GM19468 (cell line): Measurements from ENCODE around the gene COL19A1.

Experiments
- ATAC-seq: cut with Tn5 transposase; IDR thresholded peaks from one replicate; pipeline ENCODE4 v1.9.1; 2021; ENCODE audit warnings: mild to moderate bottlenecking, moderate library complexity, moderate number of reproducible peaks; ENCODE audit not compliant: unreplicated experiment; ENCODE audit errors: extremely low read depth

Gene COL19A1

DNA sequence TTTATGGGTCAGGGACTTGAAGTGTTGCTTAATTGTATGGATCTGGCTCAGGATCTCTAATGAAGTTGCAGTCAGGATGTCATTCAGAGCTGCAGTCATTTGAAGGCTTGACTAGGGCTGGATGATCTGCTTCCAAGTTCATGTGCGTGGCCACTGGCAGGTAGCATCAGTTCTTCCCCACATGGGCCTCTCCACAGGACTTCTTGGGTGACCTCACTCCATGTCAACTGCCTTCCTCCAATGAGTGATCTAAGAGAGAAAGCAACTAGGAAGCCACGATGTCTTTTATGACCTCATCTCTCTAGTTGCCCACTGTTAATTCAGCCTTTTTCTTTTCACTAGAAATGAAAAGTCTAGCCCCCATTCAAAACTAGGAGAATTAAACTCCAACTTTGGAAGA, 332.4 kb downstream of the COL19A1 start:
- no peak for ATAC-seq

DNA sequence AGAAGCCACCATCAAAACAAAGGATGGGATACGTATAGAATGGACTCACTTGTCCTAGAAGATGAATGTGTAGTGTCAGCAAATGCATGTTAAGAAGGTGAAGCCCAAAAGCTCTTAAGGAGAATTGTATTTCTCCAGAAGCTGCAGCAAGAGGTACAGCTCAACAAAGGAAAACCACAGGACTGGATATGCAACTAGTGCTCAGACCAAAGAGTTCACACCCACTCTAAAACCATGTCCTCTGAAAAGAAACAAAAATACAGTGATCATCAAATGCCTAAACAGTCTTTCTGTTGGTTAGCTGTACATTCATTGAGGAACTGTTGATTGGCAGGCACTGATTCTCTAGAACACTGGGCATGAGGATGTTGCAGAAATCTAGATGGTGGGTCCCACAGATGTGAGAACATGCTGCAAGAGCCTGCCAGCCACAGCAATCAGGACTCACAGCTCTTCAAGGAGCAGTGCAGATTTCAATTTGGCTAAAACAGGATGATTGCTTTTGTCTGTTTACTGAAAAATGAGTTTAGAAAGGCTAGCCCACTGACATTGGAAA, 342.0 kb downstream of the COL19A1 start:
- ATAC-seq: no peak

DNA sequence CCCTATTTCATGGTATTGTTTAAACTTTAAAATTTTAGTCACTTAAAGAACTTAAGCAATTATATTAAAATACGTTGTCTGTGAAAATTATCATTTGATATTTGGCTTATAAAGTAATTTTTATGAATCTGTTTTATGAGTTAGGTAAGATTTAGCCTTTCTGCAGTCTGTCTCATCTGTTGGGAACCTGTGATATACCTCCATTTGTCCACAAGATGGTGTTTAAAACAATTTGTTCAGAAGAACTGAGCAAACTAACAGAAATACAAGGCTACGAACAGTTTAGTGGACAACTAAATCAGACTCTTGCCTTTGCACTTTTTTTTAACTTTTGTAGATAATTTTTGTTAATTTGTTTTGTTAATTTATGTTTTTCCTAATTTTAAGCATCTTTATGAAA, 344.1 kb downstream of the COL19A1 start:
- no peak for ATAC-seq

DNA sequence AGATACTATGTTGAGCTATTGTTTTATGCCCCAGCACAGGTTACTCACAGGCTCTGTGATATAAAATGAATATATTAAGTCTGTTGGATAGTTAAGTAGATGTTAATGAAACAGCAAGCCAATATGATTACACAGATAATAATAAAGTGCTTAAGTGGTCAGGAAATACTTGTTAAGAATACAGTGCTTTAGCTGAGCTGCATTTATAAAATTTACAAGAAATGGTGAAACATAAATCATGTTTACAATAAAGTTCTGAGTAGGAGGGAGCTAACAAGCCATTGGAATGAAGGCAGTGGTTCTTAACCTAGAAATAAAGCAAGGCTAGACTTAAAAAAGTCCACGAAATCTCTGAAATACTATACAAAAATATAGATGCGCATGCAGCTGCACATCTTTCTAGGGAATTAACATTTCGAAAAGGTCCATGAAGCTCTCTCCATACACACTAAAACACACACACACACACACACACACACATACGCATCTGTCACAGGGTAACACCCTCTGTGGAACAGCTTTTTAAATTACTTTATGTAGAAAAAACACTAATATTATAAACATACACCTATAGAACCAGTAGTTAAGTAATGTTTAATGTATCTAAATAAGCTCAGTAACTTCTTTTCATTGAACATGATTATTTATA, 349.2 kb downstream of the COL19A1 start:
- no peak for ATAC-seq

DNA sequence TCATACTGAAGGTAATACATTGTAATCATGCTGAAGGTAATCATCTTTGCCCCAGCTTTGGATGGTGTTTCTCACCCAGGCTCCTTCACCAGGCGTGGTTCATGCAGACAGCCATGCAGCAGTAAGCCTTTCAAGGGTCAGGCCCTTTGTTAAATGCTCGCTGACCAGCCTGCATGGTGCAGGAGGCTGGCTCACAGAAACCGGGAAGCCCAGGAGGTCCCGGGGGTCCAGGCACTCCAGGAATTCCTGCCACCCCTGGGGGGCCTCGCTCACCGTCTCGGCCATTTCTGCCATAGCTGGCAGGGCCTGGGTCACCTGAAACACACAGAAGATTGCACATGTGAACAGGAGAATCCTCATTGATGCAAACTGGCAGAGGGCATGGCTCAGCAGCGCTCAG, 350.4 kb downstream of the COL19A1 start:
- no peak for ATAC-seq

DNA sequence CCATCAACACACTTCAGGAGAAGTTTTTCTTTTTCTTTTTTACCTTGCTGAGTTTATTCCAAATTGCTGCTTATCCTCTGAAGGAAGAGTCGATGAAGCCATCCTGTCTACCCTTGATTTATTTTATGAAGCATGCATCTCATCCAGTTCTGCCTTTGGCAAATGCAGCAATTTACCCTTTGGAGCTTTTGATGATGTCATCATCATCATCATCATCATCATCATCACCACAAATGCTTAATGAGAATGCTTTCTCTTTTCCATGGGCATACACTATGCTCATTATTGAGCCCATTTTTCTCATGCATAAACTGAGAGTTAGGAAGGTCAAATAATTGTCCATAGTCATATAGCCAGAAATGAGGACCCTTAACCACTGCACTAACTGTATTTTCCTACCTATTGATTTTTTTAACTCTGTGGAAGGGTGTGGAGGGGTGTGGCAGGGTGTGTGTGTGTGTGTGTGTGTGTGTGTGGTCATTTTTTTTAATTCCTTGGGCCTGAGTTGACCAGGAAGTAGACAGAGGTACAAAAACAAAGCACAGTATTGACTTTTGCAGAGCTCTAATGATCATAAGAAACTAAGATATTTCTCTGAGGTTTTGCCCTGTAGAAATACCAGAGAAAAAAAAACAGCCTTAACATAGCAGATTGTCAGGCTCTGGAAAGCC, 353.7 kb downstream of the COL19A1 start:
- ATAC-seq: no peak

DNA sequence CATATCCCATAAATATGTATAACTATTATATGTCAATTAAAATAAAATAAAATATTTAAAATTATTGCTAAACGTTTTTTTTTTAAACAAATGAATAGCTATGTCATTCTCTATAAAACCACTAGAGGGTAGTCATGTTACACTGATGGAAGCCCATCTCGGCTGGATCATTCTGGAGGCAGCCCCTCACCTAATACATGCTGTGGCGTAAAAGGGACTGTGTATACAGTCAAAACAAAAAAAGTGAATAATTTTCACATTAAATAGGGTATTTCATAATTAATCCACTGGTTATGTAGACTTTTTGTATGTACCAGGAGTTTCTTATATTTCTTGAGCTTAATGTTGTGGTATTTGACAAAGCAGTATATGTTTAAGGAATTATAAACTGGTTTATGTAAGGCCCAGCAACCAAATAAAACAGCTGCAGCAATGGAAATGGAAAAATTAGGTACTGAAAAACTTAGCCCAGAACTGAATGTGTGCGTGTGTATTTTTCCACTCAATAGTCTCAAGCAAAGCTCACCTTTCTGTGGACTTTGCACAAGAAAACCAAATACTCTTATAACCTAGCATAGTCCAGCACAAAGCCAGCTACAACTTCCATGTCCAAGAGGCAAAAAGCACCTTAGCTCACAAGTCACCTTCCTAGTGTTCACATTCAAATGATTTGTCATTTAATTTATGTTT, 354.8 kb downstream of the COL19A1 start:
- no peak for ATAC-seq

DNA sequence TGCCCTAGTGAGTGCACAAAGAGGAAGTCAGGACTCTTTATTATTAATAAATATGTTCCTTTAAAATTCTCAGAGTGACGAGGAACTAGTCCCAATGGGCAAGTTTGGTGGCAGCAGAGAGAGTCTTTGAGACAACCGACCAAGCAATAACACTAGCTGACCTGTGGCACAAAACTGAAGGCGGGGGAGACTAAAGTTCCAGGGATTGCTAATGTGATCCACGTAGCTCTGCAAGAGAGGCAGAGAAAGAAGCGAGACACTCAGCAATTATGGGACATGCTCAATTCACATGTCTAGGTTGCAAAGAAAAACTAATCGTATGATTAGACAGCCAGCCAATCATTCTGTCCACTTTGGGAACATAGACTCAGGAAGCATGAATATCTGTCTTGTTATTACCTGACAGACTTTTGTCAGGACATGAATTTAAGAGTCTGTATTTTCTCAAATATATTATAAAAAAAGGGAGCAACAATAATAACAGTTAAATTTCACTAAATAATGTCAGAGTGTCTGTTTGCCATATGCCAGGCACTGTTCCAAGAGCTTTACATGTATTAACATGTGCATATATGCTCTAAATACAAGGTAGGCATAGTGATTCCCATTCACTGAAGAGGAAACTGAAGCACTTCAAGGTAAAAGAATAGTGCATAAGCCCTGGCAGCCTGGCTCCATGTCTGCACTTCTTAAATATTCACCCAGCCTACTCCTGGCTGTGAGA, 355.5 kb downstream of the COL19A1 start:
- no peak for ATAC-seq

DNA sequence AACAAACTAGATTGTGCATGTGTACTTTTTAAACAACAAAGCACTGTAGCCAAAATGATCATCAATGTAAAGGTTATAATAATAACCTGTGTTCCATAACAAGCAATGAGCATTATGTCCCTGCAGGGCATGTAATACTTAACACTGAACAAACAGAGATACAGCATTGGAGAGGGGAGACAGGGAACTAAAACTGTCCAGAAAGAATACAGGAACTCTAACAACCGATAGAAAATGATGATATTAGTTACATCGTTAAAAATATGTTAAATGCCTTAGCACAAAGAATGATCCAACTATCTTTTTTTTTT, 356.0 kb downstream of the COL19A1 start:
- no peak for ATAC-seq

DNA sequence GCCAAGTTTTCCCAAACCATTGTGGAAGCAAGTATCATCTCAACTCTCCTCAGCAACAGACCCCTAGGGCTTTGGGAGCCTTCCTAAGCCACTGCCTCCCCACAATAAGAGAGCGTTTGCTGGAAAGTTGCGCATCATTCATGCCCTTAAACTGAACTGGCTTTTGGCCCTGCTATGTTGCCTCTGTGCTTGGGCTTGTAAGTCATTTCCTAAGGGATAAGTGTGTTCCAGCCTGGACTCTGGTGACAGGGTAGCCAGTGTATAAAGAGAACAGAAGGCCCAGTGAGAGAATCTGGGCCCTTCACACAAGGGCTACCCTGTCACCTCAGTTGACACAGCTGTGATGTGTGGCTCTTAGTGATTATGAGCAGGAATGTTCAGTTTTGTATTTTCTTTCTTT, 358.7 kb downstream of the COL19A1 start:
- no peak for ATAC-seq

DNA sequence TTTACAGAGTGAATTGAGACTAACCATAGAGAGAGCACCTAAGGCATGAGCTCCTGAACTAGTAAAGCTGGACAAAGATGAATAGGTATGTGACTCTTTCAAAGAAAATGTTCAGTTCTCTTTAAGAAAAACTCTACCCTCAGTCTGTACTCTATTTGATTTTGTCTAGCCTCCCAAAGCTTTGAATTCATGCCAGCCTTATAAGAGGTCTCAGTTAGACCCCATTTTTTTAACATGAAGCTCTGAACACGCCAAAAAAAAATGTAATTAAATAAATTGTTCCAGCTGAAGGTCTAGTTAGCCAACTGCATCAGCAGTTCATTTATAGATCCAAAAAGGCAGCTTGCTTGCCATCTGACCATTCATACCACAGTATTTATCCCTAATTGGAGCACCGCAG, 365.0 kb downstream of the COL19A1 start:
- no peak for ATAC-seq

DNA sequence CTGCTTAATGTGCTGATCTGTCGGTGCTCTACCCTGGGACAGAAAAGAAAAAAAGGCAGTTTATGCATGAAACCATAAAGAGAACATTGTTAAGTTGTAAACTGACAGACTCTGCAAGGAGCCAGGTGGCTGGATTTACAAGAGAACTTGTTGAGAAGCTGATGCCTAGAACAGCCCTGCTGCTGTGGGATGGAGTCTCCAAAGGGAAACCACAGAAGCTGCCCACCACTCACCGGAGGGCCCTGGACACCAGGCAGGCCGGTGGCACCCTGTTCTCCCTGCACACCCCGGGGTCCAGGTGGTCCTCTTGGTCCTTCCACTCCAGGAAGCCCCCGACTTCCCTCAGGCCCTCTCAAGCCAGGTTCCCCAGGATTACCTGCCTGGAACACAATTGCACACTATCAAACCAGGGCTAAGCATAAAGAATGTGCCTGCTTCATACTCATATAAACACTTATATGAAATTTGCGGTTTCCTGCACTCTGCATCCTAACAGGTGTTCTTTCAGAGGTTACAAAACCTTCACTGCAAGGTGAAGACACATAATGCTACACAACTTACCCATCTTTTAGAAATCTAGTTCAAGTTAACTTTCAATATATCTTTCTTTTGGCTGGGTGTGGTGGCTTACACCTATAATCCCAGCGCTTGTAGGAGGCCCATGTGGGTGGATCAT, 368.3 kb downstream of the COL19A1 start:
- no peak for ATAC-seq

DNA sequence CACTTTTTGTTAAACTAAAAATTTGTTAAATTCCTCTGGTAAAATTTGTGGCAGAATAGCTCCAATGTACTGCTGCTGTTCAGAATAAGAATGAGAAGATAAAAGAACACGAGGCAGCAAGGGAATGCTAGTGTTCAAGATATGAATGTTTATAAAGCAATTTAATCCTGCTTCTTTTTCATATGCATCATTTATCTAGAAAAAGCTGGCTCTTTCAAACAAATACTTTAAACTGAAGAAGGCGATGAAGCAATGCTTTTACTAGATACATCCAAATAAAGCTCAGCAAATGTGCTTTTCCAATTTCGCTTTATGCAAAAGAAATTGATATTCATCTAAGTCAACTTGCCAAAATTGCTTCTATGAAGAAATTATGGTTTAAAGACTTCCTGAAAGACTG, 370.0 kb downstream of the COL19A1 start:
- ATAC-seq: no peak

DNA sequence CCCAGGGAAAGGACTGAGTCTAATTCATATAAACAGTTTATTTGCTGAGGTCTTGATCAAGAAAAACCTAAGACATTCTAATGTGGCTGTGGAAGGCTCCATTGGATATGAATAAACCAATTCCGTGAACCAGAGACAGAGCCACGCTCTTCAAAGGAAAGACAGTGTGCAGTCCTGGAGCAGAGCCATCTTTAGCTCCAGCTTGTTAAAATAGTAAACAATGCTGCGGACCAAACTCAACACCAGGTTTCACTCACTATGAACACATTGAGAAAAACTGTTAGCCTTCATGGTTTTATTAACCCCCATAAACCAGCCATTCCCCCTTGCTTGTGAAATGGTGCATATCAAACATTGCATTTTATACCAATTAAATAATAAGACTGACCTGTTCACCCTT, 374.7 kb downstream of the COL19A1 start:
- ATAC-seq: no peak

DNA sequence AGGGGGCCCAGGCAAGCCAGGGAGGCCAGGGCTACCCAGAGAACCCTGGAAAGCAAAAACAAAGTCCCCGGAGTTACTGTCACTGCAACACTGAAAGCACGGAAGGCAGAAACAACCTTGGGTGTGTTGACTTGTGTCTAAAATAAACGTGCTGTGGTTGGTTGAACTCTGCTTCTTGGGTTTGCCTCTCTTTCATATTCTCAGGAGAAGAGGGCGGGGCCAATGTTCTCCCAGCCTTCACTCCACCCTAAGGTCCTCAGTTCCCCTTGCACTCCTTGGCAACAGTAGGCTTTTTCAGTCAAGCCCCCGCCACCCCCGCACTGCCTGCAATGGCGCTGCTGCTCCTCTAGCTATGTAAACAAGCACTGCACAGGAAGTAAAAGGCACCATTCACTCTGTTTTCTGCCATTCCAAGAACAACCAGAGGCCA, 375.6 kb downstream of the COL19A1 start:
- no peak for ATAC-seq

DNA sequence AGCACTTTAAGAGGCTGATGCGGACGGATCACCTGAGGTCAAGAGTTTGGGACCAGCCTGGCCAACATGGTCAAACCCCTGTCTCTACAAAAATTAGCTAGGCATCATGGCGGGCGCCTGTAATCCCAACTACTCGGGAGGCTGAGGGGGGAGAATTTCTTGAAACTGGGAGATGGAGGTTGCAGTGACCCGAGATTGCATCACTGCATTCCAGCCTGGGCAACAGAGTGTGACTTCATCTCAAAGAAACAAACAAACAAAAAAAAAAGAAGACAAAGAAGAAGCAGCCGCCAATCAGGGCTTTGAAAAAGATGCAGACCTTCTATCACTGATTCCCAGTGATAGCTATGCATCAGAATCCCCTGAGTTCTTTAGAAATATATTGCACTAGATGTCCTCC, 379.8 kb downstream of the COL19A1 start:
- no peak for ATAC-seq

DNA sequence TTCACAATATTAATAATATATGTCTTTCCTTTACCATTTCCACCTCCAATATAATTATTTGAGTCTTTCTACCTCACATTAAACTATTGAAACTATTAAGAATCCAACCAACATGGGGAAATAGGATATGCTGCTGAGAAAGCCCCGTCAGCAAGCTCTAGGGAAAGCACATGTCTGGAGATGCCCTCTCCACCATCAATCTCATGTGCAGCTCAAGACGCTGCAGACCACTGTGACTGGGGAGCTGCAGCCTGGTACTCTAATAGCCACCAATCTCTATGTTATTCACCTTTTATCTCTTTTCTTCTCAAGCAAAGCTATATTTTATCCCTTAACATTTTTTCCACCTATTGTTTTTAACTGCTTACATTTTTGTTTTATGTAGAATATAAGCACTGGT, 386.2 kb downstream of the COL19A1 start:
- no peak for ATAC-seq

DNA sequence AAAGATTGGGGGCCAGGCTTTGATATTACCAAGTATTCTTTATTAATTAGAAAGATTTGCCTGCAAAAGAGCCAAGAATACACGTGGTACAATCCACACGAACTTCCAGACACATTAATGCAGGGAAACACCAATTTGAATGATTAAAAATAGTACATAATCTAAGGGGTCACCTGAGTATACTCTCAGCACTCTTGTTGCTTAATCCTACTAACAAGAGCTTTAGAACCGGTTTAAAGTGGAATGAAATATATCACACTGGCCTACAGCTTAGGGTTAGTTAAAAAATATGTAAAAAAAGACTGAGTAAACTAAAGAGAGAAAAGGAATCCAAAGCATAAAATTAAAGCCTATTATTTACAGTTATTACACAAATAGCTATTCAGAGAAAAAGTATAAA, 387.6 kb downstream of the COL19A1 start:
- no peak for ATAC-seq

DNA sequence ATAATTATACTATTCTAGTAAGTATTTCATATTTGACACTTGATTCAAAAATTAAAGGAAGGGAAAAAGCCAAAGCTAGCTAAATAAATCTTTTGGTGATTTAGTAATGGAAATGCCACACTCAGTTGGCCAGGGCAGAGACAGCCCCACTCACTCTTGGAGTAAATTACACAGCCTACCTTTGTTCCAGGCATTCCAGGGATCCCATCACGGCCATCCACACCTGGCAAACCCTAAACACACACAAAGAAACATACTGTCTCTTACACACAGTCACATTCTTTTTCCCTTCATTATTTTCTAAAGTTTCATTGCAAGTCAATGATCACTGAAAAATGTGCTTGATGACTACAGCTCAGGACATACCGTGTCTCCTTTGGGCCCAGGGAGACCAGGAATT, 388.4 kb downstream of the COL19A1 start:
- ATAC-seq: no peak

DNA sequence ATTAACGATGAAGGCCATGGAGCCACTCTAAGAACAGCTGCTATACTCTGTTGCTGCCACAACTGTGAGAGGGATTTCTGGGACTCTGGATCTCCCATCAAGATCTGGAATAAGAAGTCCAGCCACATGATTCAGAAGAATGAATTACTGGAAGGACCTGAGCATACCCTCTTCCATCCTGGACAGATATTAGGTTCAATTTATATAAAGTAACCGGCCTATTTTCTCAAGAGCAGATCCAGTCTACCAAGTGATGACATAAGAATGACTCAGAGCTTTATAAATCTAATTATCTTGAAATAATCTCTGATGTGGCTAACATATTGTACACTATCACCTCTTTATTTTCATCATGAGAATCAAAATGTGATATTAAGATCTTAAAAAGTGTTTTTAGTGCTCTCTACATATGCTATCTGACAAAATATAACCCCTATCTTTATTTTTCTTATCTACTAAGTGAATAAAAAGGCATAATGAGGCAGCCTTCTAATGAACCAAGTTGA, 391.5 kb downstream of the COL19A1 start:
- no peak for ATAC-seq
